GM12891 (cell line): Measurements from ENCODE around the gene MED29.
A peak's percentile ranks its signal among the peaks of the same experiment; 100 is the strongest.

Experiments used
- PAX5 ChIP-seq: IDR thresholded peaks from 2 replicates; pipeline ENCODE4 v1.6.1; 2011; ENCODE audit warnings: low read length, moderate library complexity, mild to moderate bottlenecking; ENCODE audit not compliant: insufficient read depth, severe bottlenecking
- POLR2A ChIP-seq: IDR thresholded peaks from 2 replicates; pipeline ENCODE4 v1.6.1; 2011; ENCODE audit warnings: low read depth, low read length, control low read depth
- POLR2AphosphoS5 ChIP-seq: IDR thresholded peaks from 2 replicates; pipeline ENCODE4 v1.6.1; 2011; ENCODE audit warnings: low read depth, low read length, control low read depth
- SPI1 ChIP-seq: IDR thresholded peaks from 2 replicates; pipeline ENCODE4 v1.6.1; 2011; ENCODE audit warnings: low read depth, low read length, control low read depth
- TAF1 ChIP-seq: IDR thresholded peaks from 2 replicates; pipeline ENCODE4 v1.6.1; 2011; ENCODE audit warnings: low read depth, low read length, control low read depth

GRCh38 chr19:39410831-39411080 is 19.6 kb downstream of the MED29 start:
- TF ChIP-seq POLR2A (no peak), POLR2AphosphoS5 (0 out of 2 replicates have a peak, but pooled peaks have one; percentile 18), TAF1 (no peak), SPI1 (no peak), PAX5 (no peak)
